Activated CD4-positive, alpha-beta T cell treated with anti-CD3 and anti-CD28 coated beads, Interleukin-2, amount 10 ng/mL, durations not matched to agents 24 days and 14 days (primary cell): ENCODE data around the gene CCDC150. TPM values are rescaled to one million over a fixed set of nuclear protein-coding genes. Genes with fewer than 3 reads are reported as not detected.
A peak's percentile ranks its signal among the peaks of the same experiment; 100 is the strongest.
"Not testable (repeated sequence)": the region's sequence is repeated elsewhere in the genome, so short reads cannot be mapped to it uniquely, and the experiment has no call there.

ENCODE experiments used
- DNase-seq: peaks from one replicate; pipeline ENCODE4 v3.0.0; 2022
- H3K27ac Mint-ChIP-seq: one replicate; pipeline ENCODE4 v1.8.0; 2022; ENCODE audit warnings: mild to moderate bottlenecking, mixed read lengths
- H3K27me3 Mint-ChIP-seq: one replicate; pipeline ENCODE4 v1.8.0; 2022; ENCODE audit warnings: mixed read lengths
- H3K36me3 Mint-ChIP-seq: one replicate; pipeline ENCODE4 v1.8.0; 2022; ENCODE audit warnings: low read depth, mild to moderate bottlenecking, mixed read lengths
- H3K4me1 Mint-ChIP-seq: one replicate; pipeline ENCODE4 v1.8.0; 2021; ENCODE audit warnings: mixed read lengths
- H3K4me3 Mint-ChIP-seq: one replicate; pipeline ENCODE4 v1.8.0; 2022; ENCODE audit warnings: mild to moderate bottlenecking, moderate library complexity, mixed read lengths
- H3K9me3 Mint-ChIP-seq: one replicate; pipeline ENCODE4 v1.8.0; 2021; ENCODE audit warnings: mixed read lengths
- intact Hi-C: fragments of 100-400 bp; cut with micrococcal nuclease; formaldehyde crosslinking; loops from one replicate; pipeline ENCODE4 v1.15.1; 2023
- total RNA-seq: library from RNA; stranded (reverse); gene quantifications from 2 replicates; pipeline ENCODE4 v1.2.3, GENCODE V29; 2022

The CCDC150 gene
- total RNA-seq, 1 donor from 2014 or later, result 21.1 TPM

GRCh38 chr2:196607073-196607472 is 32.4 kb upstream of the CCDC150 start:
- intact Hi-C loops, result no loop called here
- Mint-ChIP-seq H3K4me1 (no peaks in the 10 kb centered on the region), H3K9me3 (no peaks in the 10 kb centered on the region), H3K36me3 (no peaks in the 10 kb centered on the region), H3K4me3 (no peak overlapping the region), H3K27ac (no peak overlapping the region), H3K27me3 (peaks cover 9% of the 10 kb centered on the region)
- no peak for DNase-seq

GRCh38 chr2:196607896-196608295 is 31.6 kb upstream of the CCDC150 start:
- intact Hi-C loops, DNase-seq, H3K27ac Mint-ChIP-seq, H3K4me3 Mint-ChIP-seq, H3K36me3 Mint-ChIP-seq, H3K27me3 Mint-ChIP-seq, H3K9me3 Mint-ChIP-seq, H3K4me1 Mint-ChIP-seq: not testable (repeated sequence)

GRCh38 chr2:196609806-196610205 is 29.7 kb upstream of the CCDC150 start:
- no peaks in the 10 kb centered on the region for H3K9me3 Mint-ChIP-seq
- peaks cover 4% of the 10 kb centered on the region for H3K27me3 Mint-ChIP-seq
- H3K4me1 Mint-ChIP-seq, result no peaks in the 10 kb centered on the region
- H3K4me3 Mint-ChIP-seq, result no peak overlapping the region
- H3K36me3 Mint-ChIP-seq, result no peaks in the 10 kb centered on the region
- no peak for DNase-seq
- H3K27ac Mint-ChIP-seq, result no peak overlapping the region
- intact Hi-C loops, result no loop called here

- H3K4me1 Mint-ChIP-seq, result no peaks in the 10 kb centered on the region
- H3K9me3 Mint-ChIP-seq, result no peaks in the 10 kb centered on the region
- H3K27me3 Mint-ChIP-seq, result peaks cover 6% of the 10 kb centered on the region
- no peak overlapping the region for H3K4me3 Mint-ChIP-seq
- DNase-seq, result no peak
- H3K36me3 Mint-ChIP-seq, result no peaks in the 10 kb centered on the region
- intact Hi-C loops, result no loop called here
- H3K27ac Mint-ChIP-seq, result no peak overlapping the region
Measured at GRCh38 chr2:196610796-196611195, 28.7 kb upstream of the CCDC150 start.

DNA sequence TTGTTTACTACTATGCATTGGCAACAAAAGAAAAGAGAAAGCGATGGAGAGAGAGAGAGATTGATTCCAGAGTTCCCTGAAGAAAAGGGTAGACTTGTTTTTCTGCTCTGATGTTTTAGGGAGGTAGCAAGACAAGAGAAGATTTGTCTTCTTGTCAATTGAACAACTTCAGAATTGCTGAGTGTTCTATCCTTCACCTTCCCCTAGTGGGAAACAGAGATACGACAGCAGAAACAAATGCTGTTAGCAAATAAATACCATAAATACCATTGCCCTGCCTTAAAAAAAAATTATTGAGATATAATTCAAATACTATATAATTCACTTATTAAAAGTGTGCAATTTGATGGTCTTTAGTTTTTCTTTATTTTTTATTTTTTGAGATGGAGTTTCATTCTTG is 26.2 kb upstream of the CCDC150 start:
- H3K27me3 Mint-ChIP-seq, result peaks cover 6% of the 10 kb centered on the region
- DNase-seq, result no peak
- H3K4me1 Mint-ChIP-seq, result no peaks in the 10 kb centered on the region
- H3K36me3 Mint-ChIP-seq, result no peaks in the 10 kb centered on the region
- no peaks in the 10 kb centered on the region for H3K9me3 Mint-ChIP-seq
- no peak overlapping the region for H3K4me3 Mint-ChIP-seq
- no peak overlapping the region for H3K27ac Mint-ChIP-seq
- intact Hi-C loops, result no loop called here

DNA sequence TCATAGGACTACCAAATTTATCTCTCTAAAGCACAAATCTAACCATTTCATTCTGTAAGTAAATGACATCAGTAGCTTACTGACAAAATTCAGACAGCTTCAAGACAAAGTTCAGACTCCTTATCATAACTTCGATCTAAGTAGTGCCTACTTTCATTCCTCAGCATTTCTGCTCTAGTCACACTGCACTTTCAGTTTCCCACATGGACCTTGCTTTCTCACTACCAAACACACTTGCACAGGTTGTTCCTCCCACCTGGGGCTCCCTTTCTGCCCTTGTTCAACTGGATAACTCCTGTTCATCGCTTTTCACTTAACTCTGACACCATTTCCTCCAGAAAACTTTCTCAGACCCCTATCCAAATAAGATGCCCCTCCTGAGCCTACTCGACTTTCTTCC is 22.1 kb upstream of the CCDC150 start:
- H3K27me3 Mint-ChIP-seq, result peaks cover 17% of the 10 kb centered on the region
- H3K4me3 Mint-ChIP-seq, result no peak overlapping the region
- H3K27ac Mint-ChIP-seq, result no peak overlapping the region
- H3K36me3 Mint-ChIP-seq, result no peaks in the 10 kb centered on the region
- no peak for DNase-seq
- no peaks in the 10 kb centered on the region for H3K4me1 Mint-ChIP-seq
- H3K9me3 Mint-ChIP-seq, result no peaks in the 10 kb centered on the region
- intact Hi-C loops, result no loop called here

- Mint-ChIP-seq H3K27me3 (peaks cover 23% of the 10 kb centered on the region), H3K4me1 (no peaks in the 10 kb centered on the region), H3K36me3 (no peaks in the 10 kb centered on the region), H3K4me3 (no peak overlapping the region), H3K9me3 (peaks cover 5% of the 10 kb centered on the region), H3K27ac (no peak overlapping the region)
- intact Hi-C loops, result no loop called here
- no peak for DNase-seq
Measured at GRCh38 chr2:196618661-196619060, 20.9 kb upstream of the CCDC150 start.

DNA sequence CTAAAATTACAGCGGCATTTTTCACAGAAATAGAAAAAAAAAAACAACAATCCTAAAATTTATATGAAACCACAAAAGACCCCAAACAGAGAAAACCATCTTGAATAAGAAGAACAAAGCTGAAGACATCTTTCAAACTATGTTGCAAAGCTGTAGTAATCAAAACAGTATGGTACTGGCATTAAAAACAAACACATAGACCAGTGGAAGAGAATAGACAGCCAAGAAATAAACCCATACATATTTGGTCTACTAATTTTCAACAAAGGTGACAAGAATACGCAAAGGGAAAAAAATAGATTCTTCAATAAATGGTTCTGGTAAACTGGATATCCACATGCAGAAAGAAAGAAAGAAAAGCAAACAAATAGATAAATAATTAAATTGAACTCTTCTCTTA is 9.0 kb upstream of the CCDC150 start:
- Mint-ChIP-seq H3K4me3 (no peak overlapping the region), H3K27me3 (peaks cover 37% of the 10 kb centered on the region), H3K27ac (no peak overlapping the region), H3K4me1 (no peaks in the 10 kb centered on the region), H3K36me3 (no peaks in the 10 kb centered on the region), H3K9me3 (peaks cover 20% of the 10 kb centered on the region)
- DNase-seq, result no peak
- intact Hi-C loops, result no loop called here

- peaks cover 8% of the 10 kb centered on the region for H3K4me1 Mint-ChIP-seq
- H3K27me3 Mint-ChIP-seq, result peaks cover 28% of the 10 kb centered on the region
- intact Hi-C loops, result loop anchor here (5.0 kb wide), 1 partner anchor 352 kb away; no protein-coding TSS in a partner anchor
- no peak for DNase-seq
- H3K4me3 Mint-ChIP-seq, result no peak overlapping the region
- no peak overlapping the region for H3K27ac Mint-ChIP-seq
- no peaks in the 10 kb centered on the region for H3K36me3 Mint-ChIP-seq
- H3K9me3 Mint-ChIP-seq, result peaks cover 16% of the 10 kb centered on the region
Measured at GRCh38 chr2:196635156-196635555, 4.4 kb upstream of the CCDC150 start.

GRCh38 chr2:196638765-196639164 is 750 bp upstream of the CCDC150 start:
- Mint-ChIP-seq H3K4me3 (peak overlapping the region; percentile 96), H3K27ac (no peak overlapping the region), H3K36me3 (no peaks in the 10 kb centered on the region), H3K27me3 (peaks cover 12% of the 10 kb centered on the region), H3K4me1 (peaks cover 21% of the 10 kb centered on the region), H3K9me3 (no peaks in the 10 kb centered on the region)
- no peak for DNase-seq
- intact Hi-C loops, result loop anchor here (1.0 to 5.0 kb wide), 3 partner anchors 161 to 570 kb away; partner anchors contain the start of genes DNAH7 and GTF3C3

- intact Hi-C loops, result no loop called here
Measured at GRCh38 chr2:196640031-196640548, 575 bp downstream of the CCDC150 start.

DNA sequence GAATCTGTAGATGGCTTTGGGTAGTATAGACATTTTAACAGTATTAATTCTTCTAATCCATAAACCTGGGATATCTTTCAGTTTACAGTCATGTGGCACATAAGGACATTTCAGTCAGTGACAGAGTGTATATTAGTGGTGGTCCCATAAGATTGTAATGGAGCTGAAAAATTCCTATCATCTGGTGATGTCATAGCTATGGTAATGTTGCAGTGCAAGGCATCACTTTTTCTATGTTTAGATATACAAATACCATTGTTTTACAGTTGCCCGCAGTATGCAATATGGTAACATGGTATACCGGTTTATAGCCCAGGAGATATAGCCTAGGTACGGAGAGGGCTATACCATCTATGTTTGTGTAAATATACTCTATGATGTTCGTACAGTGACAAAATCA is 9.7 kb downstream of the CCDC150 start:
- H3K36me3 Mint-ChIP-seq, result peaks cover 43% of the 10 kb centered on the region
- no peak overlapping the region for H3K27ac Mint-ChIP-seq
- H3K4me1 Mint-ChIP-seq, result peaks cover 2% of the 10 kb centered on the region
- no peak overlapping the region for H3K4me3 Mint-ChIP-seq
- intact Hi-C loops, result no loop called here
- no peaks in the 10 kb centered on the region for H3K27me3 Mint-ChIP-seq
- peaks cover 46% of the 10 kb centered on the region for H3K9me3 Mint-ChIP-seq
- no peak for DNase-seq

More at GRCh38 chr2:196640031-196640548, 575 bp downstream of the CCDC150 start:
- Mint-ChIP-seq H3K27me3 (peaks cover 12% of the 10 kb centered on the region), H3K9me3 (no peaks in the 10 kb centered on the region), H3K36me3 (no peaks in the 10 kb centered on the region), H3K4me3 (peak overlapping the region; percentile 96), H3K4me1 (peaks cover 21% of the 10 kb centered on the region), H3K27ac (peak overlapping the region; percentile 85)
- DNase-seq, result no peak

DNA sequence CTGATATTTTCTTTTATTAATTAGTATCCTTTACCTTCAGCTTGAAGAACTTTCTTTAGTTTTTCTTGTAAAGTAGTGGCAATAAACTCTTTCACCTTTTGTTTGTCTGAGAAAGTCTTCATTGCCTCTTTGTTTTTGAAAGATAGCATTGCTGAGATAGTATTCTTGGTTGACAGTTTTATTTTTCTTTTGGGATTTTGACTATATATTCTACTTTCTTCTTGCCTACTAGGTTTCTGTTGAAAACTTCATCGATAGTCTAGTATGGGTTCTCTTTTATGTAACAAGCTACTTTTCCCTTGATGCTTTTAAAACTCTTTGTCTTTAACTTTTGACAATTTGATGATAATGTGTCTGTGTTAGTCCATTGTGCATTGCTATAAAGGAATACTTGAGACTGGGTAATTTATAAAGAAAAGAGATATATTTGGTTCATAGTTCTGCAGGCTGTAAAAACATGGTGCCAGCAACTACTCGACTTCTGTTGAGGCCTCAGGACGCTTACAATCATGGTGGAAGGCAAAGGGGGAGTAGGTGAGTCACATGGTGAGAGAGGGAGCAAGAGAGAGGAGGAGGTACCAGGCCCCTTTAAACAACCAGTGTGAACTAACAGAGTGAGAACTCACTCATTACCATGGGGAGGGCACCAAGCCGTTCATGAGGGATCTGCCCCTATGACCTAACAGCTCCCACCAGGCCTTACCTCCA is 12.0 kb downstream of the CCDC150 start:
- intact Hi-C loops, result no loop called here
- Mint-ChIP-seq H3K36me3 (peaks cover 47% of the 10 kb centered on the region), H3K4me3 (no peak overlapping the region), H3K9me3 (peaks cover 54% of the 10 kb centered on the region), H3K4me1 (peaks cover 2% of the 10 kb centered on the region), H3K27me3 (no peaks in the 10 kb centered on the region), H3K27ac (no peak overlapping the region)
- no peak for DNase-seq

GRCh38 chr2:196652869-196653268 is 13.4 kb downstream of the CCDC150 start:
- Mint-ChIP-seq H3K27ac (no peak overlapping the region), H3K4me1 (peaks cover 2% of the 10 kb centered on the region), H3K9me3 (peaks cover 52% of the 10 kb centered on the region), H3K4me3 (no peak overlapping the region), H3K36me3 (peaks cover 53% of the 10 kb centered on the region), H3K27me3 (no peaks in the 10 kb centered on the region)
- intact Hi-C loops, result no loop called here
- no peak for DNase-seq

- no peaks in the 10 kb centered on the region for H3K27me3 Mint-ChIP-seq
Measured at GRCh38 chr2:196653843-196654242, 14.3 kb downstream of the CCDC150 start.

More at GRCh38 chr2:196653843-196654242, 14.3 kb downstream of the CCDC150 start:
- intact Hi-C loops, result no loop called here
- DNase-seq, result peak; percentile 41
- peaks cover 43% of the 10 kb centered on the region for H3K9me3 Mint-ChIP-seq
- no peaks in the 10 kb centered on the region for H3K4me1 Mint-ChIP-seq
- peaks cover 51% of the 10 kb centered on the region for H3K36me3 Mint-ChIP-seq
- no peak overlapping the region for H3K27ac Mint-ChIP-seq
- H3K4me3 Mint-ChIP-seq, result no peak overlapping the region
